NCI-H146 treated with DMSO at 0.1 percent for 48 hours (cell line): ENCODE results near the gene PLAC9.
"Not testable (repeated sequence)": the region's sequence is repeated elsewhere in the genome, so short reads cannot be mapped to it uniquely, and the experiment has no call there.

ENCODE experiments used
- DNase-seq: peaks from one replicate; lab custom pipeline; 2025; ENCODE audit not compliant: unreplicated experiment; lab: John Stamatoyannopoulos, UW

Gene PLAC9

DNA sequence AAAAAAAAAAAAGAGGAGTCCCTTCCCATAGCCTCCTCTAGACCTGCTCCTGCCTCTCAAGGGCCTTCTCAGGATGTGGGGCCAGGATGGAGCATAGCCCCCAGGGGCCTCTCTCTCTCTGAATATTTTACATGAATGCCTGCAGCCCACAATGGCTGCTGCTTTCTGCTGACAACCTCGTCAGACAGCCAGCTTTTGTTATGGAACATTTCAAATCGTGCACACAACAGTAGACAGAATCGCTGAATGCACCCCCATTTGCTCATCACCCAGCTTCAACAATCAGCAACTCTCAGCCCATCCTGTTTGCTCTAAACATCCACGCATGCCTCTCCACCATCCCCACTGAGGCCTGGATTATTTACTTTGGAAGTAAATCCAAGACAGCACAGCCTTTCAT lies 5.4 kb downstream of the PLAC9 start:
- no peak for DNase-seq

DNA sequence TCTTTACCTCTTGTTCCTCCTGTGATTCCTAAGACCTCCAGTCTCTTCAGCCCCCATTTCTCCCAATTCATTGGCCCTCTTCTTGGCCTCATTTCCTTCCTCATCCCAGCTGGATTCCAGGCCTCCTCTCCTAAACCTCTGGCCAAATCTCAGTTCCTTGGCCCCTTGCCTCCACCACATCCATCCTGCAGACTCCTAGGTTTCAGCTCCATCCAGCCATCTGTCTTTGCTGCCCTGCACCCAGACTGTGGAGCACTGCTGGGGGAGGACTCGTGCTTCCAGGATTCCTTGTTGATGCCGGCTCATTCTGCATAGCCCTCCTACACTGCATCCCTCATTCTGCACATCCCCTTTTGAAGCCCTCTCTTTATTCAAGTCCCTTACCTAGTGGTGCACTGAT lies 6.7 kb downstream of the PLAC9 start:
- DNase-seq = no peak

DNA sequence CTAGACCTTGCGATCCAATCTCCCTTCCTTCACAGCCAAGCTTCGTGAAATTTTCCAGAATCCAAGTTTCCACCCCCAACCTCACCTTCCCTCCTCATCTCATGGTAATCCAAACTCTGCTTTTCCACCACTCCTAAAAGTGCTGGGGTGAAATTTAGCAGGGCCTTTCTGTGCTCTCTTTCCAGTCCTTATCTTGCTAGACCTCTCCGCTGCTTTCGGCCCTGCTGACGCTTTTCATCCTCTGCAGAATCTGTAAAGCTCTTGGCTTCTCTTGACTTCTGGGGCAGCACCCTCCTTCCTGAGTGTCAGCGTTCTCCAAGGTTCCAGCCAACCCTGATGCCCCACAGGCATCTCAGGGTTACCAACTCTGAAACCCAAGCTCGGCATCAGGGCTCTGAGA lies 7.7 kb downstream of the PLAC9 start:
- no peak for DNase-seq

DNA sequence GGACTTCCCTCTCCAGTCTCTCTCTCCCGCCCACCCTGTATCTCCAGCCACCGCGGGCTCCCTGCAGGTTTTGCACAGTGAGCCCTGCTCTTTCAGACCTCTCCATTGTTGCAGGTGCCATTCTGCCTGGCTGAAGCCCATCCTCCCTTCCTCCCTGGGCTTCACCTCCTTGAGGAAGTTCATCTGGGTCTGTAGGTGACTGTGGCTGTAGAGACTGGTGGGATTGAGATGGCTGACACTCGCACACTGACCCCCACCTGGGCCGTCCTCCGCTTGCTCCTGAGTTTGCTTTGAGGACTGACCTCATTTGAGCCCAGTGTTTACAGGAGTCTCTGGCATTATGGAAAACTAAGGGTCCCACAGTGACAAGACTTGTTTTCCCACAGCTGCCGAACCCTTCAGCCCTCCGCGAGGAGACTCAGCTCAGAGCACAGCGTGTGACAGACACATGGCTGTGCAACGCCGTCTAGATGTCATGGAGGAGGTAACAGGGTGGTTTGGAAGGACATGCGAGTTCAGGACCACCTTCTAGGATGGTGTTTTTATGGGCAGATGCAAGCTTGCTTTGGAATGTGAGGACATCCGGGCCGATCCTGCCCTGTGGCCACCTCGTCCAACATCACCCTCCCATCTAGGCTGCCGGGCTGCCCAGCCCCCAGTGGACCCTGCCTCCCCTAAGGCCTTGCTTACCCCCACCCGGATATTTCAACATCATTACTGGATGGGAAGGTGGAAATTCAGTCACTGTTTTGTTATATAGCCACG lies 9.3 kb downstream of the PLAC9 start:
- no peak for DNase-seq

DNA sequence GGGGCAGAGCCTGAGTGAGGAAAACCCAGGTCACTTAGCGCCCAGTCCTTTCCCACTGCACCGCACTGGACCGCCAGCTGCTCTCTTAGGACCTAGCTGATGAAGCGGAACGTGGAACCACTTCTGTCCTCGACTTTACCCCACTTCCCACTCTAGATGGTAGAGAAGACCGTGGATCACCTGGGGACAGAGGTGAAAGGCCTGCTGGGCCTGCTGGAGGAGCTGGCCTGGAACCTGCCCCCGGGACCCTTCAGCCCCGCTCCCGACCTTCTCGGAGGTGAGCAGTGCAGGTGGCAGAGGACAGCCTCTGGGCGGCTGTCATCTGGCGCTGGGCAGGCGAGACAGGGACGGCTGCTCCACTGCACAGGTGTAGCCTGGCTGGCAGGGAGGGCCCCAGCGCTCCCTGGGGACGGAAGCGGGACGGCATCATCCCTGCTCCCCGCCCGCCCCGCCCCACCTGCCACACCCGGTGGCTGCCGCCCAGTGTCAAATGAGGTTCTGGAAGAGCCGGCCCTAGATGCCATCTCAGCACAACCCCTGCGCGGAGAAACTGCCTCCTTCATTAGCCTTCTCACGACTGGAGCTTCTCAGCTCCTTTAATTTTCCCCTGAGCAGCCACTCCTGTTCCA lies 11.7 kb downstream of the PLAC9 start:
- peak; percentile 47 for DNase-seq

DNA sequence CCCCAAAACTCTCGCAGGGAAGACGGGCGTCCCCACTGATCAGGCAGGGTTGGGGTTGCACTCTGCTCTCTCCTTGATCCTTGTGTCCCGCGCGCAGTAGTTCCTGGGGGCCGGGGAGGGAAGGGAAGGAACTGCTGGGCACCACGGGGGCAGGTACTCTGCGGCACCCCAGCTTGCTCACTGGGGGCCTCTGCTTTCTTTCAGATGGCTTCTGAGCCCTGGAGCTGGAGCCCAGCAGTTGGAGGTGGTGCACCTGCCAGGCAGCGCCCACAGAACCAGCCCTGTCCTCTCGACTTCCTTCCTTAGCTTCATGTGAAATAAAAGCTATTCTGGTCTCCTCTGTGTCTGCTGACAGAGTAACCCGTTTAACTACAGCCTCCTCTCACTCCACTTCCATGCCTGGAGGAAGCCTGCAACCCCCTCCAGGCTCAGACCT lies 12.2 kb downstream of the PLAC9 start:
- no peak for DNase-seq

DNA sequence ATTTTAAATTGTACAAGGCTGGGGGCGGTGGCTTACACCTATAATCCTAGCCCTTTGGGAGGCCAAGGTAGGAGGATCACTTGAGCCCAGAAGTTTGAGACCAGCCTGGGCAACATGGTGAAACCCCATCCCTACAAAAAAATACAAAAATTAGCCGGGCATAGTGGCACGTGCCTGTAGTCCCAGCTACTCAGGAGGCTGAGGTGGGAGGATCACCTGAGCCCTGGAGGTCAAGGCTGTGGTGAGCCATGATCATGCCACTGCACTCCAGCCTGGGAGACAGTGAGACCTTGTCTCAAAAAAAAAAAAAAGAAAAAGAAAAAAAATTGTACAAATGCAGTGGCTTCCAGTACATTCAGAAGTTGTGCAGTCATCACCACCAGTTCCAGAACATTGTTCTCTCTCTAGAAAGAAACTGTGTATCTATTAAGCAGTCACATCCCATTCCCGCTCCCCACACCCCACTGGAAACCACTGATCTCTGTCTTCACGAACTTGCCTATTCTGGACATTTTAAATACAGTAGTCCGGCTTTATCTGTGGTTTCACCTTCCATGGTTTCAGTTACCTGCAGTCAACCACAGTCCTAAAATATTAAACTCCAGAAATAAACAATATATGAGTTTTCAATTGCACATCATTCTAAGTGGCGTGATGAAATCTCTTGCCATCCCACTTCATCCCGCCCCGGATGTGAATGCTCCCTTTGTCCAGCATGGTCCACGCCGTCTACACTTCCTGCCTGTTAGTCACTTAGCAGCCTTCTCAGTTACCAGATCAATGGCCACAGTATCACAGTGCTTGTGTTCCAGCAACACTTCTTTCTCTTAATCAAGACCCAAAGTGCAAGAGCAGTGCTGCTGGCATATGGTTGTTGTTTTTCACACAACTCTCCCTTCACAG lies 13.1 kb downstream of the PLAC9 start:
- not testable (repeated sequence) for DNase-seq

DNA sequence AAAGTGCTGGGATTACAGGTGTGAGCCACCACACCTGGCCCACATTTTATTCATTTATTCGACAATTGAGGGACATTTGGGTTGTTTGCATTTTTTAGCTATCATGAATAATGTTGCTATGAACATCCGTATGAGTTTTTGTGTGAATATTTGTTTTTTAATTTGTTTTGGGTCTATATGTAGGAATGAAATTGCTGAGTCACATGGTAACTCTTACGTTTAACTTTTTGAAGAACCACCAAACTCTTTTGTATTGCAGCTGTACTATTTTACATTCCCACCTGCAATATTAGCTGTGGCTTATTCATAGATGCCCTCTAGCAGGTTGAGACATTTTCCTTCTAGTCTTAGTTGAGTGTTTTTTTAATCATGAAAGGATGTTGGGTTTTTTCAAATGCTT lies 14.4 kb downstream of the PLAC9 start:
- DNase-seq = no peak

DNA sequence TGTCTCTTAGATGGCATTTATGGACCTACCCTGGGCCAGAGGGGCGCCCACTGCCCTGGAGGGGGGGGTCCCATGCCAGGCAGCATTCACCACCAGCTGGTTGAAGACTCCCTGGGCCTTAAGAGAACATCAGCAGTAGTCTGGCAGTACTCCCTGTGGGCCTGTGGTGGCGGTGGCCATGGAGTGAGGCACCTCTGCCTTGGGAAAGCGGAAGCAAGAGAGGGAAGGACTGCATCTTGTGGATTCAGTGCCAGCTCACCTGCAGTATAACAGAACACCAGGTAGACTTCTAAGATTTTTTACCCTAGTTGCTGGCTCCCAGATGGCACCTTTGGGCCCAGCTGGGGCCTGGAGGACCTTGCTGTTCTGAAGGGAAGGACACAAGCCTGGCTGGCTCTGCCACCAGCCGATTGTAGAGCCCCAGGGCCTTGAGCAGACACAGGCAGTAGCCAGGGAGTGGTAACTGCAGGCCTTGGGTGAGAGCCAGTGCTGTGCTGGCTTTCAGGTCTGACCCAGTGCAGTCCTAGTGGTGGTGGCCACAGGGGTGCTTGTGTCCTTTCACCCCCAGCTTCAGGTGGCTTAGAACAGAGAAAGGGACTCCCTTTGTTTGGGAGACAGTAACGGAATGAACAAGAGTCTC lies 15.8 kb downstream of the PLAC9 start:
- DNase-seq = no peak

DNA sequence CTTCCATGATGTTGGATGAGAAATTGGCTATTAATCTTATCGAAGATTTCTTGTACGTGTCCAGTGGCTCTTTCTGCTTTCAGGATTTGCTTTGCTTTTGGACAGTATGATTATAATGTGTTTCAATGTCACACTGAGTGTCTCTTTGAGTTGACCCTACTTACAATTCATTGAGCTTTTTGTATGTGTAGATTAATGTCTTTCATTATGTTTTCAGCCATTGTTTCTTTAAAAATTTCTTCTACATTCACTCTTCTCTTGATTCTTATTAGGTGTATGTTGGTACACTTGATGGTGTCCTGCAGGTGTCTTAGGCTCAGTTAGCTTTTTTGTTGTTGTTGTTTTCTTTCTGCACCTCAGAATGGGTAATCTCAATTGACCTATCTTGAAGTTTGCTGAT lies 16.6 kb downstream of the PLAC9 start:
- no peak for DNase-seq

DNA sequence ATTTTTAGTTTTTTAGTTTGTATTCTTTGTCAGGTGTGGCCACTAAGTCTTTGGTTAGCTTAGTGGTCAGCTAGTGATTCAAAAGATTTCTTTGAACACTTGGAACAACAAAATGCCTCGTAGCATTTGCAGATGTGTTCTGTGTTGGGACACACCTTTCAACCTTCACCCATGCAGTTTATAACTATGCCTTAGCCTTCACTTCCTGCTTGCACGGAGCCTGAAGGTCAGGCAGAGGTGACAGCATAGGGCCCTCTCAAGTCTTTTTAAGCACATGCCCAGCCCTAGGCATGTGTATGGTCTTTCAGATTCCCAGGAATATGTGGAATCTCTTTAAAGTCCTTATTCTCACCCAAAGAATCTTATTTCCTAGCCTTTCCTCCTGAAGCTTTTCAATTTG lies 17.6 kb downstream of the PLAC9 start:
- DNase-seq = no peak

DNA sequence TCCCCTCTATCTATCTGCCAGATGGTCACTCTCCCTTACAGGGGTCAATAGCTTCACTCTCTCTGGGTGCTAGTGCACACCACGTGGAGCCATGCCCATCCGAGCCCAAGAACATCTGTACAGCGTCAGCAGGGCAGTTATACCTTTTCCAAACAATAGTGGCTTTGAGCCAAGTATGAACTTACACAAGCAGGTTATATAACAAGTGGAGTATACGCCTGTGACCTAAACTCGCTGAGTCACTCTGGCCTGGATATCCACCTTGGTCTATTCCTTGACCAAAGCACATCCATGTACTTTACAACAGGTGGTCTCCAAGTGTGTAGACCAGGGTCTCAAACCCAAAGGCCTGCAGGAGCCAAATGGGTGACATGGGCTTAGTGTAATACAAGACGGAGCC lies 20.3 kb downstream of the PLAC9 start:
- no peak for DNase-seq

DNA sequence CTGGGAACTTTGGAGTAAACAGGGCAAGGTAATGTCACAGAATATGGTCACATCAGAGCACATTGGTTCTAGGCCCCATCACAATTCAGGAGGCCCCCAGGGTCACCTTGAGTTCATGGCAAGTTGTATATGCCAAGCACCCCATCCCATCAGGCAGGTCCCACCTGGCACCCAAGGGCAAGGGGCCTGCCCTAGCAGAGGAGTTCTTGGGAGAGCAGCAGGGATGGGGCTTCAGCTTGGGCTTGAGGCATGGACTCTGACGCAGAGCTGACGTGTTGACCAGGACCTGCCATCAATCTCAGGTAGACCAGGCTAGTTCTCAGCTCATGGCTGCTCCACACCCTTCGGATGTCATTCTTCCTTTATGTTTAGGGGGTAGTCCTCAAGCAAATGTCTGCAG lies 20.9 kb downstream of the PLAC9 start:
- no peak for DNase-seq

DNA sequence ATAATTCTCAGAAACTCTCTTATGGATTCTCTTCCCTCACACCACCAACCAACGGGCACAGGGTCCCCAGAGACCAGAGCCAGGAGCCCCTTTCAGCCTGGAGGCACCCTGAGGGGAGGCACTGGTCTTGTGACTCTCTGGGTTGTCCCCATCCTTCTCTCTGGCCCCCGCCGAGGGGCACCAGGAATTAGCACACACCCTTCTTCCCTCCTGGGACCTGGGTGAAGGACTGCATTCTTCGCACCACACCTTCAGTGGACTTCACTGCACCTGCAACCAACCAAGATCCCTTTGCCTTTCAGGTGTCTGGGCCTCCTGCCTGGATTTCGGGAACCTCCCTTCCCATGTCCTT lies 22.1 kb downstream of the PLAC9 start:
- DNase-seq = no peak

DNA sequence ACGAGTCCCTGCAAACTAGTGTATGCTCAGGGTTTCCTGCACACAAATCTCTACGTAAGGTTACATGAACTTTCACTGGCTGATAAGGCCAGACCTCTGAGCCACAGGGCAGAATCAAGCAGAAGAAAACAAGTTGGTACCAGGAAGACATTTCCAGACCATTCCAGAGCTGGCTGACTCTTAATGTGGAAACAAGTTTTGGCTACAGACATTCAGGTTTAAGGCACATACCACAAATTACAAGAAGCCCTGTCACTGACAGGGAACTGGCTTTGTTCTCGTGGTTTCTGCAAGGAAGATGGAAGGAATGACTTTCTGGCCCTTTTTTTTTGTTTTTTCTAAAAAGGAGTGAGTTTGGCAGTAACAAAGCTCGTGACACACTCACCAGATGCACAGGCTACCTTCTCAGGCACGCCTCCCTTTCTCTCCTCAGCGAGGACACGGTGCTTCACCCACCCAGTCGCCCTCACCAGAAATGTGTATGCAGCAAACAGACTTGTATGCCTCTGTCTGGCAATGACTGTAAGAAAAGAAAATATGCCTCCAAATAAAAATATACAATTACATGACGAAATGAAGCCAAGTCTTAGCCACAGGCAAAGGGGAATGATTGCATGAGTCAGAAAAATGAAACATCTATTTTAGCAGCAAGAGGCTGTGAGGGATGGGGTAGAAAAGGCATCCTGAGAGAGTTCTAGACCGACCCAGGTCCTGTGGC lies 22.6 kb downstream of the PLAC9 start:
- DNase-seq = no peak

DNA sequence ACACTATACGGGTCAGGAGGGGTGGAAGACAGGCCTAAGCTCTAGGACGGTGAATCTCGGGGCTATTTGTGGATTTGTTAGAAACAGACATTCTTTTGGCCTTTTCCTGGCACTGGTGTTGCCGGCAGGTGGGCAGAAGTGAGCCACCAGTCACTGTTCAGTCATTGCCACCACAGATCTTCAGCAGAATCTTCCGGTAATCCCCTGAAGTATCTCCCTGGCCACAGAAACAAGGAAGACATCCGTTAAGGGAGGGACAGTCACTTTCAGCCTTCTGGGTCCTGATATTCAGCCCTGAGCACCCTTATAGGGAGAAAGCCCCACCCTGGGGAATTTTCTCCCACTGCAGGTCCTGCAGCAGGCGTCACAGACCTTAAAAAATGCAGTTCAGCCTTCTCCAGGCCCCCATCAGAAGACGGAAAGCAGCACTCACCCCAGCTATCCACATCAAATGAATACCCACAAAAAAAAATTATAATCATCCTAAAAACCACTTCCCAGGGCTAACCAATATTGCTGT lies 23.2 kb downstream of the PLAC9 start:
- no peak for DNase-seq

DNA sequence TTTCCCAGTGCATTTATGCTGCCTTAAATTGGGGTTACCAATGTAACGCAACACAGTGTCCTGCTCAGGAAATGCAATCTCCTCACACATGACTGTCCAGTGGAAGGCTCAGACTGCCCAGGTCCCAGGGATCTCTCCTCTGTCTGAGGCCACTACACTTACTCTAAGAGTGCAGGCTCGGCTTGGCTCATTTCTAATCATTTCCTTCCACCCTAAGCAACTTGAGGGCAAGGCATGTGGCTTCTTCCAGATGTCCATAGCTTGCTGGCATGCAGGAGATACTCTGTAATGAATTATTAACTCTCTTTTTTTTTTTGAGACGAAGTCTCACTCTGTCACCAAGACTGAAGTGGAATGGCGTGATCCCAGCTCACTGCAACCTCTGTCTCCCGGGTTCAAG lies 23.7 kb downstream of the PLAC9 start:
- no peak for DNase-seq

DNA sequence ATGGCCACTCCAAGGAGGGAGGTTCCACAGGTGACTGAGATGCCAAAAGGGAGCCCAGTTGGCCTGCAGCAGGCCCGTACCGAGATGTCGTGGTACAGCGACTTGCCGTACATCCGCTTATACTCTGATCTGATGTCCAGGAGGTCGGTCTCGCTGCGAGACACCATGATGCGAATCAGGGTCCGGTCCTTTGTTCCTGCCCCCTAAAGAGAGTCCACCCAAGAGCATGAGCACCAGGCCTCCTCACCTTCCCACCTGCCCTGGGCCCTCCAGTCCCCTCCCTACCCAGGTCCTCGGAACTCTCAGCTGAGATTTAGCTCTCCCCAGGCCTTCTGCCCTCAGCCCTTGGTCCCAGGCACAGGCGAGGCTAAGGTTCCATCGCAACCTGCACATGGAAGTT lies 25.0 kb downstream of the PLAC9 start:
- DNase-seq = no peak

DNA sequence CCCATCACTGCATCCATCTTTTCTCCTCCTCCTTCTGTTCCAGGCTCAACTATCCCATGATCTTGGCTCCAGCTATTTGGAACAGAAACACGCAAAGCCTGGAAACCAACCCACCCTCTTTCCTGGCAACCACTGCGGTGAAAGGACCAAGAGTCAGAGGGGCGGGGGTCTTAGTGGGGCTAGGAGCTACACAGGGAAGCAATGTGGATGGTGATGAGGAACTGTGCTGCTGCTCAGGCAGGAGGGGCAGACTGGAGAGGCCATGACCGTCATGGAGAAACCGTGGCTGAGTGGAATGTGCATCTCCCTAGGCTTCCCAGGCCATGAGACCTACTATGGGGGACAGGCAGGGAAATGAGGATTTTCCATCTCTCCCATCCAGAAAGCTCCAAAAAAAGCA lies 25.6 kb downstream of the PLAC9 start:
- DNase-seq = no peak

DNA sequence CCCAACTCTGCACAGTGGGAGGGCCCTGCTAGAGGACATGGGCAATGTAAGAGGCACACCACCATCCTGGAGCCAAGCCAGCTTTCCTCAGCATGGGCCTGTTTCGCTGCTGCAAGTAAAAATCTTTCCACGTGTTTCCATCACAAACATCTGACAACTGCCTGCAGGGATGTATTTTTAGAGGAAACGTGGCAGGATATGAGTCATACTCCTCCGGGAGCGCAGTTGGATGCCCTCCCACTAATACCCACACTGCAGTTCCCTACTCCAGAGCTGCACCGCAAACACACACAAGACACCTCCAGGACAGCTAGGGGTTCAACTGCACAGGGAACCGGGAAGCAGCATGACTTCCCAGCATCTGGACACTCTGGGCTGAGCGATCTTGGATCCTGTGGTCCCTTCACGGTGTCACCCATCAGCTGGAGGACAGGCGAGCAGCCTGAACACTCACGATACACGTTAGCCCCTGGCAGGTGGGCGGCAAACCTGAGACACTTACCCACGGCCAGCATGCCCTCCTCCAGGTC lies 26.1 kb downstream of the PLAC9 start:
- no peak for DNase-seq
